Umbilical cord (tissue), 2 donors: ENCODE results near the gene KLHL20. TPM values are rescaled to one million over a fixed set of nuclear protein-coding genes. Genes with fewer than 3 reads are reported as not detected.
"Not testable (repeated sequence)": the region's sequence is repeated elsewhere in the genome, so short reads cannot be mapped to it uniquely, and the experiment has no call there.

Experiments used
- DNase-seq: peaks from one replicate; pipeline ENCODE4 v3.0.0-alpha.2; 2015; ENCODE audit warnings: low spot score
- total RNA-seq: library from RNA; depleted of rRNA; stranded (reverse); fragments of >200 nt; gene quantifications from one replicate; pipeline ENCODE4 v1.2.3, GENCODE V29; 2014; ENCODE audit warnings: low replicate concordance; ENCODE audit not compliant: insufficient read depth

Gene KLHL20
- total RNA-seq, 1 donor from 2014 or later = 29.9 TPM

GRCh38 chr1:173753830-173754229 is 39.0 kb downstream of the KLHL20 start:
- no peak for DNase-seq

GRCh38 chr1:173757666-173758065 is 42.9 kb downstream of the KLHL20 start:
- DNase-seq = no peak

- no peak for DNase-seq
Measured at GRCh38 chr1:173758110-173758509, 43.3 kb downstream of the KLHL20 start.

GRCh38 chr1:173758980-173759379 is 44.2 kb downstream of the KLHL20 start:
- DNase-seq = no peak

- not testable (repeated sequence) for DNase-seq
Measured at GRCh38 chr1:173764331-173764730, 49.5 kb downstream of the KLHL20 start.

GRCh38 chr1:173768206-173768605 is 53.4 kb downstream of the KLHL20 start:
- no peak for DNase-seq

GRCh38 chr1:173768827-173769226 is 54.0 kb downstream of the KLHL20 start:
- DNase-seq = no peak

GRCh38 chr1:173770330-173770729 is 55.5 kb downstream of the KLHL20 start:
- not testable (repeated sequence) for DNase-seq

GRCh38 chr1:173771560-173771959 is 56.8 kb downstream of the KLHL20 start:
- DNase-seq = no peak

- DNase-seq = no peak
Measured at GRCh38 chr1:173775578-173776226, 60.9 kb downstream of the KLHL20 start.

GRCh38 chr1:173779936-173780335 is 65.2 kb downstream of the KLHL20 start:
- DNase-seq = no peak

- no peak for DNase-seq
Measured at GRCh38 chr1:173784997-173785396, 70.2 kb downstream of the KLHL20 start.

- DNase-seq = no peak
Measured at GRCh38 chr1:173789841-173790240, 75.1 kb downstream of the KLHL20 start.

- DNase-seq = no peak
Measured at GRCh38 chr1:173798078-173798477, 83.3 kb downstream of the KLHL20 start.

GRCh38 chr1:173799995-173800394 is 85.2 kb downstream of the KLHL20 start:
- DNase-seq = not testable (repeated sequence)

GRCh38 chr1:173802961-173803360 is 88.2 kb downstream of the KLHL20 start:
- DNase-seq = no peak

- DNase-seq = not testable (repeated sequence)
Measured at GRCh38 chr1:173813654-173814053, 98.9 kb downstream of the KLHL20 start.

GRCh38 chr1:173818459-173818858 is 103.7 kb downstream of the KLHL20 start:
- DNase-seq = no peak

GRCh38 chr1:173821680-173822079 is 106.9 kb downstream of the KLHL20 start:
- DNase-seq = no peak

- DNase-seq = no peak
Measured at GRCh38 chr1:173823781-173824314, 109.1 kb downstream of the KLHL20 start.

- peak; percentile 99 for DNase-seq
Measured at GRCh38 chr1:173824315-173825081, 109.7 kb downstream of the KLHL20 start, which contains the start of the genes CENPL and DARS2. Gene CENPL (minus strand): TSS chr1:173824883. CDS start chr1:173811299, 13,584 bp downstream. Gene DARS2 (plus strand): TSS chr1:173824673. CDS start chr1:173825230, 557 bp downstream.

- DNase-seq = no peak
Measured at GRCh38 chr1:173827611-173828010, 112.8 kb downstream of the KLHL20 start.

GRCh38 chr1:173832748-173833147 is 118.0 kb downstream of the KLHL20 start:
- DNase-seq = no peak
